HUDEP-2 (cell line): ENCODE data around the gene TDP1.

ENCODE experiments used
- DNase-seq, 76 experiments: peaks; one replicate each; lab custom pipeline; 2025; ENCODE audit not compliant: unreplicated experiment in 76 of 76; lab: John Stamatoyannopoulos, UW

The TDP1 gene

GRCh38 chr14:89936654-89937185, 19.0 kb upstream of the TDP1 start:
- no peak for DNase-seq

GRCh38 chr14:89941830-89942377, 13.8 kb upstream of the TDP1 start:
- DNase-seq = no peak

DNA sequence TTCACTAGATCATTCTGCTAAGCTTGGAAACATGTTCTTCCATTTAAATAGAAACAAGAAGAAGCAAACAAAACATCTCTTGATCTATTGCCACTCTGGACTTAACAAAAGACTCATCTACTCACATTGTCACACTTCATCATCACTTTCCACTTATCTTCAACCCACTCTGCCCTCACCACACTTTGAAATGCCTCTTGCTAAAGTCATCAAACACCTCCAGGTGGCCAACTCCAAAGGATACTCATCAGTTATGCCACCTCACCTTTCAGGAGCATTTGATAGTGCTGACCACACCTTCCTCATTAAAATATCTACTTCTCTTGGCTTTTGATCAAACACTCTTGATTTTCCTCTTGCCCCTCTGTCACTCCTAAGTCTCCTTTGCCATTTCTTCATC, 8.4 kb upstream of the TDP1 start:
- no peak for DNase-seq

GRCh38 chr14:89952576-89952975, 3.2 kb upstream of the TDP1 start:
- no peak for DNase-seq

DNA sequence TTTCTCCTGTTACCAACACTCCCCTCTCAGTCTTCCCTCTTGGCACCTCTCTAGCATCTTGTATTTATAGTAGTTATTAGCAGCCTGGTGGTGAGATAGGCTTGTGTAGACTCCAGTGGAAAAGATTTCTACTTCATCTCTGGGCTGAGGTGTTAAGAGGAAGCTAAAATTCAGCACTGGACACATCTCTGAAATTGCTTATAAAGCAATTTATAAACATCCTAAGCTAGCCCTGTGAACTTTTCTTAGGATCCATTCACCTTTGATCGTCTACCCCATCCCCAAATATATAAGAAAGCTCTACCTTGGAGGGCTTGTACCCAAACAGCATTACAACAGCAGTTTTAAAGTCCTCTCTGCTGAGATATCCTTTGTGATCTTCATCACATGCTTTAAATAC, 2.1 kb upstream of the TDP1 start:
- DNase-seq = no peak

DNA sequence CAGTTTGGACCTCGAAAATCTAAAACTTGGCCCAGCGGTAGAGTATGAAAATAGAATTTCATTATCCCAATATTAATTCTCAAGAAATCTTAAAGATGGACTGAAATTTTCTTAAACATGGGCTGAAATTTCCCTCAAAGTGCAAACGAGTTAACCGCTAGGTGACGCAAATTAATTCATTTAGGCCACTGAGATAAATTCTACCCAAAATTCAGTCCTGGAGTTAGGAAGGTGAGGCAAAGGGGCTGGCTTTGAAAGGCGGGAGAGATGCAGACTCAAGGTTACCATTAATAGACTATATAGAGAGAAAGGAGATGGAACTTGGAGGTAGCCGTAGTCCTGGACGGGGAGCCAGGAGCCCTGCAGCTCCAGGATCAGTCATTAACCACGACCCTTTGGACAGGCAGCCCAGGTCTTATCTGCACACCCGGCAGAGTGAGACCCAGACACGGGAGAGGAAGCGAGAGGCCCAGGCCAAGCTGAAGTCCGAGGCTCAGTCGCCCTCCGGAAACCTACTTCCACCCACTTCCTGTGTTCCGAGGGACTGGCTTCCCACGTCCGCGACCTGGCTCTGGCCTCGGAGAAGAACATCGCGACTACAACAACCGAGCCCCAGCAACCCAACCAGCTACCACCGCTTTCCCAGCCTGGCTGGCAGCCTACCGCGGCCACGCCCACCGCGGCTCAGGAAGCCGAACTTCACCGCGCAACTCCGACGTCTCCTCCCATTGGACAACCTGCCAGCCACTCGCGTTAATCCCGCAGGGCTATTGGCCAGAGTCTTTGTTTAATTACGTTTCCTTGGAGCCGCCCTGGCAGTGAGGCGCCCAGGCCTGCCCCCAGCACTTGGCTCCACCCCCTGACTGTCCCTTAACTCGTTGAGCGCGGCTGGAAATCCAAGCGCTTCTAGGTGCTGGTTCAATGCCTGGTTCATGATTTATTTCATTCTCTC, 1.4 kb upstream of the TDP1 start, which contains the start of gene EFCAB11:
TSS of gene EFCAB11 (minus strand) at position 661 of the 952 bp plus-strand sequence. CDS start at position 591, 70 bp downstream.
- peak; percentile 51 to 98 (median 94) for DNase-seq

DNA sequence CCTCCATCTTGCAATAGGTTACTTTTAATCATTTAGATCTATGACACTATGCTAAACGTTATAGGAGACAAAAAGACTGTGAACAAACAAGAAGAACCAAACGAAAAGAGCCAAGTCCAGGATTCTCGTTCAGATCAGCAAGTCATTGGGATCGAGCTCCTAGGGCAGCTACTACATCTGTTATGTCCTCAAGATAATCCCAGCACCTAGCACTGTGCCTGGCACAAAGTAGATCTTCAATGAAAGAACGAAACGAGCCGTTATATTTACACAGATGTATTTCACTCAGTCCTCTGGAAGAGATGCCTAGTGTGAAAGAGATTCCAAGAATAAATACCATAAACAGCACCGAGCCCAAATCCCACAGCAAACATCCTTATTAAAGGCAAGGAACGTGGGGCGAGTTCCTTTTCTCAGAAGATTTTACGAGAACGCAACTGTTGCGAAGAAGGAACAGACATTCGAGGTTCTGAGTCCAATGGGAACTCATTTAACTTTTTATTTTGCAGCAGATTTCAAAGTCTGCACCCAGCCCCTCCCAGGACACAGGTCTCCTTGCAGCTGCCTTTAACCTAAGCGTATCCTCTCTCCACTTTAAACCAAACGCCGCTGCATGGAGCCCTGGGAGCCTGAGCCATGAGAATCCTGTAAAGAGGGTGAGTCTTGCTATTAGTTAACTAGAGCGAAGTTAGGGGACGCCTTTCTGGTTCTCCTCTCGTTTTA, 544 bp upstream of the TDP1 start:
- peak in 9 of 76 experiments; percentile 20 to 88 (median 41) for DNase-seq

- DNase-seq = no peak
Measured at GRCh38 chr14:89956661-89957009, 908 bp downstream of the TDP1 start.

DNA sequence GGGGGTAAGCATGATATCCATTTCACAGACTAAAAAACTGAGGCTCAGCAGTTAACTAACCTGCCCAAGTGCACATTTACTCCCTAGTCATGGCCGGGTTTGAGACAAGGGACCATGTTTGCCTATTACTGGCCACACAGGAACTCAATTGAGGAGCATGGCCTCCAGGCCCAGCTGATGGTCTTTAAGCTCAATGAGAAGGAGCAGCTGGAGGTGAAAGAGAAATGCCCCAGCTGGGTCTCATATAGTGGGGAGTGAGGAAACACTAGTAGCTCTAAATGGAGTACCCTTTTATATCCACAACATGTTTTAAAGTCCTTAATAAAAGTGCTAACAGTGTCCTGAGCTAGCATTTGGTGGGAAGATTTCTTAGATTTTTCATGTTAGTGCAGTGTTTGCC, 1.6 kb downstream of the TDP1 start:
- no peak for DNase-seq

DNA sequence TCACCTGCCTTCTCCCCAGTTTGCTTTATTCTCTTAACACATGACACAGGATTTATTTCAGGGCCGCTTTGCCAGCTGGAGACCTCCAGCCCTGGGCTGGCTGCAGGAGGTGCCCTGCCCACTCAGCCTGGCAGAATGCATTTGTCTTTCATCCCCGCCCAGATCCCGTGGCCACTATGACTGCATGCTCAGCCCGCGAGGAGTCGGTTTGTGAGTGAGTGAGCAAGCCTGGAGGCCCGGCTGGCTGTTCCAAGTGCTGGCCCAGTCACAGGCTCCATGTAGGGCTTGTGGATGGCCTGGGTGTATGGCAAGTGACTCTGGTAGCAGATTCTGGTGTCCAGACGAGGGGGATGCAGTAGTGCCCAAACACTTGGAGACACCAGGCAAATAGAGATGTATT, 2.1 kb downstream of the TDP1 start:
- peak in 45 of 76 experiments; percentile 1 to 55 (median 18) for DNase-seq

GRCh38 chr14:89958966-89959365, 3.2 kb downstream of the TDP1 start:
- no peak for DNase-seq

DNA sequence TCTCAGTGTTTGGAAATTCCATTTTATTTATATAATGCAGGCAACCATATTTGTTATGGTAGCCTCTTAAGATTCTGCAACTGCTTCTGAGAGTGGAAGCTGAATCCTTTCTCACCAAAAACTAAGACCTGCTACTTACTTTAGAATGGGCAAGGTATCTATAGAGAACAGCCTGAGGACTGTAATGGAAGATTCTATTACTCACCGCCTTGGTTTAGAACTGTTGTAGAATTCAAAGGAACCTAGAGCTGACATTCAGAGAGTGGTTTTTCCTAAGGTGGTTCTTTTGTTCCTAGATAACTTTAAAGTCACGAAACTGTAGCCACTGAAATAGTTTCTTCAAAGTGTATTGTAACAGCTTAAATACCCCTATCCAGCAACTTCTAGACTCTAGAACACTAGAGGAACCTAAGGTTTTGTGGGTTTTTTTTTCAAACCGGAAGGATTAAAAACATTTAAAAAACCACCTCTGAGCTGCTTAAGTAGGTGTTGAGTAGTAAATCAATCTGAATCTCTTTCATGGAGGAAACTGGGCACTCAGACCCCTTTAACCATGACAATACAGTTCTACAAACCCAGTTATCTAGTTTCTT, 4.2 kb downstream of the TDP1 start:
- no peak for DNase-seq

DNA sequence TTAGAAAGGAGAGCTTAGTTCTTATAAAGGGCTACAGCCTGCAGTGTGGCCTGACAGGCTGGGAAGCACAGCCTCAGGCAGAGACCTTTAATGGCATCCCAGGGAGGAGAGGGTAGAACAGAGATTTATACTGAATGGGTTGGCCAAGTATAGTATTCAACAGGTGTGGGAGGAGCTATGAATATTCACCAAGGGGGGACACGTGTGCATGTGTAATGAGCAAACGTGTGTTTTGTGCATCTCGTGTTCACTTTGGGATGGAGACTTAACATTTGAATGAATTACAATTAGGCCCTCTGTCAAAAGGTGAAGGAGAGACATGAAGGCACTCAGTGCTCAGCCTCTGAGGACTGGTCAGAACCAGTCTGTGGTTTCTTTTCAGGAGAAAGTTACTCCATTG, 5.2 kb downstream of the TDP1 start:
- DNase-seq = no peak

- no peak for DNase-seq
Measured at GRCh38 chr14:89963288-89963978, 7.7 kb downstream of the TDP1 start.

DNA sequence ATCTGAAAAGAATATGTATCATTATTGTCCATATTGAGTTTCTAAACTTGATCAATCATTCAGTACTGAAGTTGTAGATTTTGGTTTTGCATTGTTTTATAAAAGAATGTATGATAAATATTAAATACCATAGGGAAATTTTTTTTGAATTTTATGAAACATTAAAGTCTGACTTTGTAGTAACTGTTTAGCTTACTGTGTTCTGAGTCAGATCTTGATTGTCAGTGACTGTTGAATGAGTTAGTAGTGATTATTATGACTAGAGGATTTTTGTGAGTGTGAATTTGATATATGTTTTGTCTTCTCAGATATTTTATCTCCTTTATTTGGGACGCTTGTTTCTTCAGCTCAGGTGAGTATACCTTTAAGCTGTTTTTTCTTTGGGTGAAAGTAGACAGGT, 10.1 kb downstream of the TDP1 start:
- DNase-seq = no peak

GRCh38 chr14:89973234-89973823, 17.6 kb downstream of the TDP1 start:
- peak in 63 of 76 experiments; percentile 2 to 67 (median 34) for DNase-seq

DNA sequence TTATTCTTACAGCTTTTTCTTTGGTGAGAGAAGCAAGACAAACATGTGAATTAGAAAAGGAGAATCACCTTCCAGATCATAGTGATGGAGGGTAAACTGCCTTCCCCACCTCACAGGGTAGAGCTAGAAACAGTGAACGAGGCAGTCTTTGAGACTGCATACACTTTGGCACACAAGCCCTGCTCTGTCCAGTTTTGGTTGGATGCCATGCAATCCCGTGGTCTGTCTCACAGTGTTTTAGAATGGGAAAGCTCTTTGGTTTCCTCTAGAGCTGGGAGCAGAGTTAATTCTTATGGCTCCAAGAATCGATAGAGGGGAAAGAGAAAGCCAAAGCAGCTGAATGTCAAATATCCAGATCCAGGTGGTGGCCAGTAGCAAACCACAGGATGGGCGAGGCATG, 21.9 kb downstream of the TDP1 start:
- no peak for DNase-seq

DNA sequence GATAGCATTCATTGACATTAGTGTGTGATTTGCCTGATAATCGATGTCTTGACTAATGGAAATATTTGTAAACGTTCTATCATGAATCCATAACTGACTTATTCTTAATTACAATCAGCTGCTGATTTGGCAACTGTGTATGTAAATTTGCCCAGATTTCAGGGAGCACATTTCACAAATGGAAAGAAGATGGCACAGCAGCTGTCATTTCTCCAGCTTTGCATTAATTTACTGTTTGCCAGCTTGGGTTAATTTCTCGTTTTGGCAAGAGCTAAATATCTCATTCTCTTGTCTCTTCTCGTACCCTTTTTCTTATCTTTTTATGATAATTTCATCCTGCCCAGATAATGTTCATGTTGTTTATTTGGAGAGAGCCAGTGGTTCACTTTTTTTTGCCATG, 22.9 kb downstream of the TDP1 start:
- no peak for DNase-seq

- DNase-seq = no peak
Measured at GRCh38 chr14:89983375-89983774, 27.6 kb downstream of the TDP1 start.
